GM23338 (cell line): ENCODE results near the gene SLC5A6.

Source experiments
- CREB1 ChIP-seq: fragments of 250-450 bp; sonication (Bioruptor Pico); IDR thresholded peaks from 2 replicates; pipeline ENCODE4 v1.5.0; 2020; ENCODE audit warnings: low read depth, mild to moderate bottlenecking, moderate library complexity
- ETS1 ChIP-seq: IDR thresholded peaks from 2 replicates; pipeline ENCODE4 v1.6.1; 2016; ENCODE audit warnings: antibody characterized with exemption
- EZH2 ChIP-seq: fragments of 200-600 bp; sonication (generic); IDR thresholded peaks from one replicate; pipeline ENCODE4 v1.8.0; 2017; ENCODE audit warnings: antibody characterized with exemption, mild to moderate bottlenecking, low read depth; ENCODE audit not compliant: unreplicated experiment
- EZH2phosphoT487 ChIP-seq: fragments of 200-600 bp; sonication (generic); IDR thresholded peaks from one replicate; pipeline ENCODE4 v1.8.1; 2018; ENCODE audit warnings: antibody characterized with exemption; ENCODE audit not compliant: unreplicated experiment
- JUNB ChIP-seq: IDR thresholded peaks from one replicate; pipeline ENCODE4 v1.6.1; 2016; ENCODE audit warnings: antibody characterized with exemption; ENCODE audit not compliant: unreplicated experiment
- NANOG ChIP-seq: IDR thresholded peaks from 2 replicates; pipeline ENCODE4 v1.6.1; 2016; ENCODE audit warnings: antibody characterized with exemption, borderline replicate concordance
- POLR2AphosphoS5 ChIP-seq: IDR thresholded peaks from 2 replicates; pipeline ENCODE4 v1.6.1; 2016; ENCODE audit warnings: antibody characterized with exemption, low read depth
- REST ChIP-seq: IDR thresholded peaks from one replicate; pipeline ENCODE4 v1.6.1; 2018; ENCODE audit warnings: antibody characterized with exemption; ENCODE audit not compliant: unreplicated experiment
- STAT1 ChIP-seq: IDR thresholded peaks from one replicate; pipeline ENCODE4 v1.6.1; 2016; ENCODE audit warnings: antibody characterized with exemption; ENCODE audit not compliant: unreplicated experiment
- ZNF331 ChIP-seq: fragments of 250-450 bp; sonication (Bioruptor Pico); IDR thresholded peaks from 2 replicates; pipeline ENCODE4 v1.5.0; 2020; ENCODE audit warnings: low read depth, mild to moderate bottlenecking, moderate library complexity
- ZNF462 ChIP-seq: fragments of 250-450 bp; sonication (Bioruptor Pico); IDR thresholded peaks from 2 replicates; pipeline ENCODE4 v1.5.0; 2020; ENCODE audit warnings: mild to moderate bottlenecking, moderate library complexity
- TF ChIP-seq, protein P1 (sequence below), 2 experiments: fragments of 200-600 bp in 1 of 2; sonication (generic) in 1 of 2; conservative IDR thresholded peaks; 2 replicates each; pipeline versions ENCODE4 v1.5.1 to v1.6.1; 2016 to 2017; ENCODE audit warnings: antibody characterized with exemption in 2 of 2, low read depth in 2 of 2, mild to moderate bottlenecking in 2 of 2, moderate library complexity in 1 of 2

DNA sequence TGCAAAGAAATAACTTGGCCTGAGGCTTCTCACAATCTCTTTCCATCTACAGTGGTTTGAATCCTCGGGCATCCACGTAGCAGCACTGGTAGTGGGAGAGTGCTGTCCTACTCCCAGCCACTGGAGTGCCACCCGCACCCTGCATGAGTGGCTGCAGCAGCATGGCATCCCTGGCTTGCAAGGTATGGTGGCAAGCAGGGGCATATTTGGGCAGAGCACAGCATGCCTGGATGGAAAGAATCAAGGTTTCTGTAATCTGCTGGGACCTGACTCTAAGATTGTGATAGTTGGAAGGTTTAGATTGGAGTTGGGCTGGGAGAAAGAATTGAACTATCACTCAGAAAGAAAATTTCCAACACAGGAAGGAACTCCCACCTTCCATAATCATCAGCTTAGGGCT, 9.1 kb upstream of the SLC5A6 start:
- TF ChIP-seq REST (no peak), EZH2 (no peak), JUNB (no peak), POLR2AphosphoS5 (no peak), CREB1 (no peak), ETS1 (no peak), NANOG (no peak), EZH2phosphoT487 (no peak), ZNF331 (CRISPR knock-in tag) (no peak), STAT1 (no peak), ZNF462 (CRISPR knock-in tag) (no peak)
- TF ChIP-seq, protein P1, sequence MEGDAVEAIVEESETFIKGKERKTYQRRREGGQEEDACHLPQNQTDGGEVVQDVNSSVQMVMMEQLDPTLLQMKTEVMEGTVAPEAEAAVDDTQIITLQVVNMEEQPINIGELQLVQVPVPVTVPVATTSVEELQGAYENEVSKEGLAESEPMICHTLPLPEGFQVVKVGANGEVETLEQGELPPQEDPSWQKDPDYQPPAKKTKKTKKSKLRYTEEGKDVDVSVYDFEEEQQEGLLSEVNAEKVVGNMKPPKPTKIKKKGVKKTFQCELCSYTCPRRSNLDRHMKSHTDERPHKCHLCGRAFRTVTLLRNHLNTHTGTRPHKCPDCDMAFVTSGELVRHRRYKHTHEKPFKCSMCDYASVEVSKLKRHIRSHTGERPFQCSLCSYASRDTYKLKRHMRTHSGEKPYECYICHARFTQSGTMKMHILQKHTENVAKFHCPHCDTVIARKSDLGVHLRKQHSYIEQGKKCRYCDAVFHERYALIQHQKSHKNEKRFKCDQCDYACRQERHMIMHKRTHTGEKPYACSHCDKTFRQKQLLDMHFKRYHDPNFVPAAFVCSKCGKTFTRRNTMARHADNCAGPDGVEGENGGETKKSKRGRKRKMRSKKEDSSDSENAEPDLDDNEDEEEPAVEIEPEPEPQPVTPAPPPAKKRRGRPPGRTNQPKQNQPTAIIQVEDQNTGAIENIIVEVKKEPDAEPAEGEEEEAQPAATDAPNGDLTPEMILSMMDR (conservative IDR thresholded peaks at IDR 0.05; ENCODE audit: low read depth in 2 of 2): no peak
